ENCODE results near the gene SMLR1.

DNA sequence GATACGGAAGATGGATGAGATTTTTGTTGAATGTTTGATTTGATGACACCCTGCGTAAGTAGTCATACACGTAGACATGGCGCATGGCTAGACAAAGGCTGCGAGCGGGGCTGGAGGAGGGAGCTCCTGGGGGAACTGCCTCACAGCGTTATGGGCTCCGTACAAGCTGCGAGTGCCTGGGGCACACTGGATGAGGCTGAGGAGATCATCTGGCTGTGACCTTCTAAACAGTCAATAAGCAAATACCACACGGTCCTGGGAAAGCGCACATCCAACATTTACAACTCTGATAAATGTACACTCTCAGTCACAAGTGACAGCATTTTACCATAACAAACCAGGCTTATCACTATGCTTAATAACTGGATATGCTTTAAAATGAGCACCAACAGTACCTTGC lies 37.1 kb downstream of the SMLR1 start:
- TF ChIP-seq CTCF (IDR thresholded peaks at IDR 0.05; ENCODE audit: low read depth, low read length) (no peak), EZH2phosphoT487 (IDR thresholded peaks at IDR 0.05; ENCODE audit: low read depth) (no peak)

Data from OCI-LY3 (cell line).